HTR-8/SVneo (cell line): ENCODE data around the gene KCNK16.
"Not testable (repeated sequence)": the region's sequence is repeated elsewhere in the genome, so short reads cannot be mapped to it uniquely, and the experiment has no call there.

ENCODE experiments used
- DNase-seq: peaks from one replicate; pipeline ENCODE4 v3.0.0; 2011; ENCODE audit warnings: low spot score, mixed read lengths; ENCODE audit not compliant: insufficient read length
- FAIRE-seq: peaks from 2 replicates; lab custom pipeline; 2011; peaks lifted over from hg19 to GRCh38; lab: Jason Lieb, UNC

Gene KCNK16

DNA sequence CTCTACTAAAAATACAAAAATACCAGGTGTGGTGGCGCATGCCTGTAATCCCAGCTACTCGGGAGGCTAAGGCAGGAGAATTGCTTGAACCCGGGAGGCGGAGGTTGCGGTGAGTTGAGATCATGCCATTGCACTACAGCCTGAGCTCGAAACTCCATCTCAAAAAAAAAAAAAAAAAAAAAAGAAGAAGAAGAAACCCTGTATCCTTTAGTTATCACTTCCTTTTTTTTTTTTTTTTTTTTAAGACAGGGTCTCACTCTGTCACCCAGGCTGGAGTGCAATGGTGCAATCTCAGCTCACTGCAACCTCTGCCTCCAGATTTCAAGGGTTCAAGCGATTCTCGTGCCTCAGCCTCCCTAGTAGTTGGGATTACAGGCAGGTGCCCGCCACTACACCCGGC is 35.9 kb downstream of the KCNK16 start:
- DNase-seq, FAIRE-seq: not testable (repeated sequence)

DNA sequence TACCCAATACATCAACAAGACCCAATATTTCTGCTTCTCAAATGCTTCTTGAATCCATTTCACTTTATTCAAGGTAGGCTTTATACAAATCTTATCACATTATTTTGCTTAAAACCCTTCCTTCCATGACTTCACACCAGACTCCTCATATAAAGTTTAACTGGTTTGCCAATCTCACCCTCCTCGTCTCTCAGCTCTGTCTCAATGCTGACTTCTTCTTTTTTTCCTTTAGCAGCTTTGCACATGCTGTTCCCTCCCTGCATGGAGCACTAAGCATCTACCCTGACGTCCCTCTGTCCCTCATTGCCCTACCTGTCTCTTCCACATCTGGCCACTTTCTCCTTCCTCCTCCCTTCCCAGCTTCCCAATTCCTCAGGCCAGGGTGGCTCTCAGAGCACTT is 39.7 kb downstream of the KCNK16 start:
- FAIRE-seq (no peak), DNase-seq (no peak)

DNA sequence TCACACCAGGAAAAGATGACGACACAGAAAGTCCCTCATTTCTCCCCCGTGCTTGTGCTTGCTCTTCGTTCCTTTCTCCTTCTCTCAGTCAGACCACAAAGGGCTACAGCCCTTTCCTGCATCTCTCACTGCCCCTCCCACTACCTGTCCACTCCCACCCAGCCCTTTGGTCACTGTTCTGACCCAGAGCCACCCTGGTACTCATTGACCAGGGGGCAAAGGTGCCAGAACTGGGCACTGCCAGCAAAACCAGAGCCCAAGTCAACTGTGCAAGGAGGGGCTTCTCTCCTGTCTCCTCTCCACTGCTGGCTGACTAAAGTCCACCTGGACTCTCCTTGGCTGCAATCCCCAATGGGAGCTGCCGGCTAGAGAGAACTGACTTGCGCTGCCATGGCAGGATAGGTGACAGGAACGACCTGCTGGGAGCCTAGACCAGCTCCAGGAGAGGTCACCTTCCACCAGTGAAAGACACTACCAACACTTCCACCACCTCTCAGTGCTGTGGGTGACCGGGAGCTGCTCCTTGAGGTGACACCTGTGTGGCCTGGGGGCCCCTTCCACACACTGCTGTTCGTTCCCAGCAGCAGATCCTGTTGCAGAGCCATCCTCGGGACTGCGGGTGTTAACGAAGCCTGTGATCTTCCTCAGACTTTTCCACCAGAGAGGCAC is 41.1 kb downstream of the KCNK16 start:
- FAIRE-seq = no peak
- no peak for DNase-seq

DNA sequence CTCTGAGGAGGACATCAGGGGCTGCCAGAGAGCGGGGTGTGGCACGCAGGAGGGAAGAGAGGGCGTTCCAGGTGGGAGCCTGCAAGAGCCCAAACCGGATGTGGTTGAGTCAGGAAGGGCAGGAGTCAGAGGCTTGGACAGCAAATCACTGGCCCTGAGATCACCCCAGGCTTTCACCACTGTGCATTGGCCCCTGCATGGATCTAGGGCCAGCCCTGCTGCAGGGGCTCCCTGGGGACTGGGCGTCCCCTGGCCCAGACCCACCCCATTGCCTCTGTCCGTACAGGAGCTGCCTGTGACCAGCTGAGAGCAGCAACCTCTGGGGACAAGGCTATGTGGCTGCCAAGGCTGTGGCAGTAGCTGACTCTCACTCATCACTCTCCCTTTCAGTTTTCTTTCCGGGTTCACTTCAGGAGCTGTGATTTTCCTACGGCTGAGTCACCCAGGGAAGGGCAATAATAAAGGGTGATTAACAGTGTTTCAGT is 42.2 kb downstream of the KCNK16 start:
- DNase-seq (peak; percentile 17), FAIRE-seq (no peak)

DNA sequence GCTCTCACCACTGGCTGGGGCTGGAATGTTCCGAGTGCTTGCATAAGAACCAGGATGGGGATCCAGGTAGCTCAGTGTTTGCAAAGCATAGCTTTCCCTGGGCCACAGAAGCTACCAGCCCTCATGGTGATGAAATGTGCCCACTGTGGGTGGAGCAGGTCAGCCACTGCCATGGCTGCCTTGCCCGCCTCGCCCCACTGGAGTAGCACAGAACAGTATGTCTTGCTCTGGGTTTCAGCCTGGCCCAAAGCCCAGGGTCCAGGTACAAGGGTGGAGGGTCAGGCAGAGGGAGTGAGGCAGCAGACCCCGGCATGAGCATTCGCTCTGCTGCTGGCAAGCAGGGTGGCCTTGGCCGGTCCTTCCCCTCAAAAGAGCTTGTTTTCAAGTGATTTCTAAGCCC is 43.0 kb downstream of the KCNK16 start:
- DNase-seq = no peak
- no peak for FAIRE-seq

DNA sequence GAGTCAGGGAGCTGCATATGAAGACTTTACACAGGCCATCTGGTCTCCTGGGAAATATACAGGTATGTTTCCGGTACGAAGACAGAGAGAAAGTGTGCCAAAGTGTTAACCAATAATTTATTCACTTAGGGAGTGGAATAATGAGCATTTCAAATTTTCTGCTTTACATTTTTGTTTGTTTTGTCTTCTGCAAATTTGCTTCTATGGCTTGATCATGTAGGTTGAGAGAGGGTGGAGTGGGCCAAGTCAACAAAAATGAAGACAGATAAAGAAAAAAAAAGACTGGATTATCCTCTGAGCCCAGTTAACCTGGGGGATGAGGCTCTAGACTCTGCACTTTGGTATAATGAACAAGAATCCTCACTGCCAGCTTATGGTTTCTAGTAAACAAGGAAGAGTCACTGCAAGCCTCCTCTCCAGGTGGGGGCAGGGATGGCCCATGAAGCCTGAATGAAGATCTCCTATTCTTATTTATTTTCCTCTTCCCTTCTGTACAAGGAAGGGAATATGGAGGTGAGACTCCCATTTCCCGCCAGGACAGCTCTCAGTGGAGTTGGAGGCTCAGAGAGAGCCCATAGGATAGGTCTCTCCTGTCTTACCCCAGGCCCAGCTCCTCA is 46.0 kb downstream of the KCNK16 start:
- no peak for FAIRE-seq

DNA sequence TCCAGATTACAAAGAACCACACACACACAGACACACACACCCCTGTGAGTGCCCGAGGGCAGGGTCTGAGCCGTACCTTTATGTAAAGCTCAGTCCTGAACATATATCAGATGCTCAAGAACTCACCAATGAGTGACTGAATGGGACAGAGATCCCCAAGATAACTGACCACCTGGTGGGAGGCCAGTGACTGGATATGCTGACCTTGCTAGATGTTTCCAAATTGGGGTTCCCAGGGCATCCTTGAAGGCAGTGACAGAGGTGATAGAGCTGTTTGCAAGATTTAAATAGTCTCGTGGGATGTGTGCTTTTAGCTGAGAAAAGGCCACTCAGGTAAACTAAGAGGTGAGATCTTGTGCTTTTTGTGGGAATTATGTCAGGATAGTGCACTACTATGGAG is 47.6 kb downstream of the KCNK16 start:
- FAIRE-seq (no peak), DNase-seq (no peak)

More for the DNA sequence above, 46.0 kb downstream of the KCNK16 start:
- no peak for DNase-seq

DNA sequence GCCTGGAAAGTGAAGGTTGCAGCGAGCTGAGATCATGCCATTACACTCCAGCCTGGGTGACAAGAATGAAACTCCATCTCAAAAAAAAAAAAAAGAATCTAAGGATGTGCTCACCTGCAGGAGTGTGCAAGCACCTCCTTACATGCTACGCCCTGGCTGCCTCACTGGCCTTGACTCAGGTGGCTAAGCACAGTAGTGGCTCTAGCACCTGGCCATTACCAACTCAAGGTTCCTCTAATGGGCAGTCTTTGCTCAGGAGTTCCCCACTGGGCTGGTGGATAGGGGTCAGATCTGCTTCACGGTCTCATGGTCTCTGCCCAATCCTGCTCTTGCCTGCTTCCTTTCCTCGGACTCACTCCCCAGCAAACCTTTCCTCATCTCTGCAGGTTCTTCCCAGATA is 48.0 kb downstream of the KCNK16 start:
- no peak for FAIRE-seq
- no peak for DNase-seq

DNA sequence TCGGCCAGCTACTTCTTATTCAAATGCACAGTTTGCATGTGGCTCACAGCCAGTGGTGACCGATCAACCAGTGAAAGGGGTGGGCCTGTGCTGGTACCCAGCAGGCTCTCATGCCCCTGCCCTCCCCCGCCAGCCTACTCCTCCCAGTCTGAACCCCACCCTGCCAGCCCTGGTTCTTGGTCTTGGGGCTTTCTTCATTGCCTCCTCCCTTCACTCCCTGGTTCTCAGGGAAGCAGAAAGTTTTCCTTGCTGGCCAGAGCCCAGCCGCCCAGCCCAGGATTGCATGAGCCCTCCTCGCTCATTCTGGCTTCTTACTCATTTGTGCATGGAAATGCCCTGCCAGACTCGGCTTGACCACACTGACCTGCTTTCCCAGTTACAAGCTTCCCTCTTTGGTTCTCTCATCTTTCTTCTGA is 49.1 kb downstream of the KCNK16 start:
- DNase-seq = no peak
- FAIRE-seq = no peak

DNA sequence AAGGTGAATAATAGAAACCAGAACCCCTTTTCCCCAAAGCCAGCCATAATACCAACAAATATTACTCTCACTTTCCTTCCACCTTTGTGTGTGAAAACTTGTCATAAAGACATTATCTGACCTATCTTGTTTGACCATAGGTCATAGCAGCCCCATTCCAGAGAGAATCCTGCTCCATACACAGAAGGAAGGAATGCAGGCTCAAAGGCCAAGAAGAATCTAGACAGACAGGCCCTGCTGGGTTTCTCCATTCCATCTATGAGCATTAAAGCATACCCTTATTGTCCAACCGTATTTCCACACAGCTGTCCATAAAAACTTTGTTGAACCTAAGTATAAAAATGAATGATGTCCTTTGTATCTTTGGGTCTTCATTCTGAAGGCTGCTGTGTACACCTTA is 52.5 kb downstream of the KCNK16 start:
- no peak for FAIRE-seq
- DNase-seq = no peak

DNA sequence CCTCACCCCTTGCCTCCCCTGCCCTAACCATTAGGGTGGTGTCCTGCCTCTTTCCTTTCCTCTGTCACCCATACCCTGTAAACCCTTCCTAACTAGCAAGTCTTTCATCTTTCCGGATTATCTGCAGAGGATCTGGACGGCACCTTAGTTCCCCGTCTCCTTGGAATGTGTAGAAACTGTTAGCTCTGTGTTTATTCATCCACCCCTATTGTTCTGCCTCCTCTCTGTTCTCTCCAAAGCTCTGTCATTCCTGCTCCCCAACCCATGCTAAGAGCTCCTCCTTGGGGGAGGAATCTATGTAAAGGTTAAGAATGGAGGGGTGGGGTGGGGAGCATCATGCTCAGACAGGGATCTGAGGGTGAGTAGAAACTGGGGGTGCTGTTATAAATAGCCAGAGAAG is 53.8 kb downstream of the KCNK16 start:
- FAIRE-seq = no peak
- no peak for DNase-seq

DNA sequence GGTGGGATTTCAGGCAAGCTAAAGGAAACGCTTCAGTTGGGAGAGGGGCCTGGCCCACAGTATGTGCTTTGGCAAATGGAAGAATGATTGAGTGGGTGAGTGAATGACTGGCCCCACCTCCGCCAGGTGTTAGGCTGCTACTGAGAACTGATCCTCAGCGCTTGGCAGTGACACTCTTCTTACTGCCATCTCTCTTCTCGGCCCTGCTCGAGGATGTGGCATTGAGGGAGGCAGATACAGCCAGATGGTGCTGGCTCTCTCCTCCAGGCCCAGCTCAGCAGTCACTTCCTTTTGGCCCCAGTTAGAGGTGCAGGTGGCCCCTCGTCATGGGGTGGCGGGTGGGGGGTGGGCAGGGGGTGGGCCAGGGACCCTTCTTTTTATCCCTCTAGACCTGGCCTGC is 54.3 kb downstream of the KCNK16 start:
- DNase-seq (no peak), FAIRE-seq (no peak)

DNA sequence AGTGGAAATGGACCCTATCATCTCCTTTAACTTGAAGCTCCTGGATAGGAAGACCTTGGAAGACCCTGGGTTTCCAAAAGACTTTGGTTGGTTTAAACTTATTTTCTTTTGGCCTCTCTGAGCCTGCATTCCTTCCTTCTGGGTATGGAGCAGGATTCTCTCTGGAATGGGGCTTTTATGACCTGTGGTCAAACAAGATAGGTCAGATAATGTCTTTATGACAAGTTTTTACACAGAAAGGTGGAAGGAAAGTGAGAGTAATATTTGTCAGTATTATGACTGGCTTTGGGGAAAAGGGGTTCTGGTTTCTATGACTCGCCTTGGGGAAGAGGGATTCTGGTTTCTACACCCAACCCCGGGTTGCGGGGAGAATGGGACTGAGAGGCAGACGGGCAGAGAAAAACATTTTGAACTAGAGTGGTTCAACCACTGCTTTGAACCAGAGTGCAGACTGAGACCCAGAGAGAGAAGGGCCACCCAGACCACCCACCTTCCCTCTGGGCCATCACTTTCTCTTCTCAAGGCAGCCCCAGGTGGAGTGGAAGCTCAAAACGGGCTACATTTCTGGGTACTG is 55.6 kb downstream of the KCNK16 start:
- DNase-seq (no peak), FAIRE-seq (no peak)

DNA sequence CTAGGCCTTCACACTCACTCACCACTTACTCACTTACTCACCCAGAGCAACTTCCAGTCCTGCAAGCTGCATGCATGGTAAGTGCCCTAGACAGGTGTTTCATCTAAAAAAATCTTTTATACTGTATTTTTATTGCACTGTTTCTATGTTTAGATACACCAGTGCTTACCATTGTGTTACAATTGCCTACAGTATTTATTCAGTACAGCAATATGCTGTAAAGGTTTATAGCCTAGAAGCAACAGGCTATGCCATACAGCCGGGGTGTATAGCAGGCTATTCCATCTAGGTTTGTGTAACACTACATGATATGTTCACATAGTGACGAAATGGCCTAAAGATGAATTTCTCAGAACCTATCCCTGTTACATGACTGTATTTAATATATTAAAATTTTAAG is 56.1 kb downstream of the KCNK16 start:
- DNase-seq (no peak), FAIRE-seq (no peak)
